Peyer's patch (tissue), 4 donors: ENCODE results near the gene IL22RA2.

ENCODE experiments used
- POLR2A ChIP-seq, 2 donors: fragments of 450-650 bp; IDR thresholded peaks; one replicate each; pipeline ENCODE4 v1.5.1; 2017; ENCODE audit warnings: antibody characterized with exemption in 2 of 2, mild to moderate bottlenecking in 2 of 2, moderate library complexity in 2 of 2
- TF ChIP-seq, protein P1 (sequence below), 6 experiments: fragments of 450-650 bp in 4 of 6; fragments of 200-600 bp in 2 of 6; sonication (generic) in 1 of 6; IDR thresholded peaks; one replicate each; pipeline ENCODE4 v1.5.1; 2017 to 2019; ENCODE audit warnings: antibody characterized with exemption in 6 of 6, mild to moderate bottlenecking in 3 of 6, moderate library complexity in 1 of 6

DNA sequence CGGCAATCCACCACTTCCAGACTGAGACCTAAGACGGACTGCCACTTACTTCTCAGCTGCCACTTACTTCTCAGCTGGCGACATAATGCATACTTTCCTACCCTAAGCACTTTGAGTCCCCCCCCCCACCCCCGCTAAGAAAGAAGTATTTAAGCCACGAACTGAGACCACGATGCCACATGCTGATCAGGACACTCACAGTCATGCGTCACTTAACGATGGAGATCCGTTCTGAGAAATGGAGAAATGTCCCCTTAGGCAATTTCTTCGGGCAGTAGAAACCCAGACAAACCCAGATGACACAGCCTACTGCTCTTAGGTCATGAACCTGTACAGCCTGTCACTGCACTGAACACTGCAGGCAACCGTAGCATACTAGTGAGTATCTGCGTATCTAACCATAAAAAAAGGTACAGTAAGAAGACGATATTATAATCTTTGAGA is 45.1 kb upstream of the IL22RA2 start:
- TF ChIP-seq, protein P1, sequence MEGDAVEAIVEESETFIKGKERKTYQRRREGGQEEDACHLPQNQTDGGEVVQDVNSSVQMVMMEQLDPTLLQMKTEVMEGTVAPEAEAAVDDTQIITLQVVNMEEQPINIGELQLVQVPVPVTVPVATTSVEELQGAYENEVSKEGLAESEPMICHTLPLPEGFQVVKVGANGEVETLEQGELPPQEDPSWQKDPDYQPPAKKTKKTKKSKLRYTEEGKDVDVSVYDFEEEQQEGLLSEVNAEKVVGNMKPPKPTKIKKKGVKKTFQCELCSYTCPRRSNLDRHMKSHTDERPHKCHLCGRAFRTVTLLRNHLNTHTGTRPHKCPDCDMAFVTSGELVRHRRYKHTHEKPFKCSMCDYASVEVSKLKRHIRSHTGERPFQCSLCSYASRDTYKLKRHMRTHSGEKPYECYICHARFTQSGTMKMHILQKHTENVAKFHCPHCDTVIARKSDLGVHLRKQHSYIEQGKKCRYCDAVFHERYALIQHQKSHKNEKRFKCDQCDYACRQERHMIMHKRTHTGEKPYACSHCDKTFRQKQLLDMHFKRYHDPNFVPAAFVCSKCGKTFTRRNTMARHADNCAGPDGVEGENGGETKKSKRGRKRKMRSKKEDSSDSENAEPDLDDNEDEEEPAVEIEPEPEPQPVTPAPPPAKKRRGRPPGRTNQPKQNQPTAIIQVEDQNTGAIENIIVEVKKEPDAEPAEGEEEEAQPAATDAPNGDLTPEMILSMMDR (IDR thresholded peaks at IDR 0.05): no peak
- no peak for TF ChIP-seq POLR2A (IDR thresholded peaks at IDR 0.05)
